ENCODE results near the gene UST.

The UST gene

GRCh38 chr6:148807784-148808183 is 61.0 kb downstream of the UST start:
- Mint-ChIP-seq H3K9me3 (no peaks in the 10 kb centered on the region), H3K4me3 (no peak overlapping the region), H3K4me1 (ENCODE audit: low read depth in 2 of 2) (peaks cover 14 to 25% of the 10 kb centered on the region in 2 donors), H3K27me3 (no peaks in the 10 kb centered on the region), H3K36me3 (ENCODE audit: insufficient read depth) (no peaks in the 10 kb centered on the region), H3K27ac (no peak overlapping the region)
- DNase-seq = no peak
- no peak for ATAC-seq (replicated peaks)

GRCh38 chr6:148808786-148809304 is 62.0 kb downstream of the UST start:
- Mint-ChIP-seq H3K36me3 (ENCODE audit: insufficient read depth) (no peaks in the 10 kb centered on the region), H3K9me3 (no peaks in the 10 kb centered on the region), H3K4me3 (no peak overlapping the region), H3K4me1 (ENCODE audit: low read depth in 2 of 2) (peaks cover 10 to 21% of the 10 kb centered on the region in 2 donors), H3K27ac (peak overlapping the region in 1 of 2 donors; percentile 58), H3K27me3 (no peaks in the 10 kb centered on the region)
- DNase-seq (no peak), ATAC-seq (replicated peaks) (no peak)

DNA sequence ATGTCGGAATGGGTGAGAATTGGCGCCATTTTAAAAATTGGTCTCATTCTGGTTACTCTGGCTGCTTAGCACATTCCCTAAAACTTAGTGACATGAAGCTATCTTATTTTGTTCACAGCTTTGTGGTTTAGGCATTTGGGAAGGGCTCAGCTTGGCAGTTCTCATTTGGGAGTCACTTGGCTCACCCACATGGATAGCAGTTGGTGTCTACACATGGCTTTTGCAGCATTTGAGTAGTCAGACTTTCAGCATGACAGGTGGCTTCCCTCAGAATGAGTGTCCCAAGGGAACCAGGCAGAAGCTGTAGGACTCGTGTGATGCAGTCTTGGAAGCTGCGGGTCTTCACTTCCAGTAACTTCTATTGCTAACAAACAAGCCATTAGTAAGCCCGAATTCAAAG is 64.6 kb downstream of the UST start:
- DNase-seq = no peak
- no peaks in the 10 kb centered on the region for H3K27me3 Mint-ChIP-seq
- peaks cover 8 to 15% of the 10 kb centered on the region in 2 donors for H3K4me1 Mint-ChIP-seq (ENCODE audit: low read depth in 2 of 2)
- no peak for ATAC-seq (replicated peaks)
- H3K4me3 Mint-ChIP-seq = no peak overlapping the region
- no peak overlapping the region for H3K27ac Mint-ChIP-seq
- H3K9me3 Mint-ChIP-seq = peaks cover 0 to 7% of the 10 kb centered on the region in 2 donors
- no peaks in the 10 kb centered on the region for H3K36me3 Mint-ChIP-seq (ENCODE audit: insufficient read depth)

GRCh38 chr6:148814082-148814790 is 67.4 kb downstream of the UST start:
- H3K27me3 Mint-ChIP-seq = no peaks in the 10 kb centered on the region
- ATAC-seq (replicated peaks) = no peak
- H3K9me3 Mint-ChIP-seq = peaks cover 0 to 7% of the 10 kb centered on the region in 2 donors
- peaks cover 6% of the 10 kb centered on the region in 2 donors for H3K4me1 Mint-ChIP-seq (ENCODE audit: low read depth in 2 of 2)
- H3K36me3 Mint-ChIP-seq (ENCODE audit: insufficient read depth) = no peaks in the 10 kb centered on the region
- no peak for DNase-seq
- H3K4me3 Mint-ChIP-seq = no peak overlapping the region
- no peak overlapping the region for H3K27ac Mint-ChIP-seq

GRCh38 chr6:148814869-148815268 is 68.0 kb downstream of the UST start:
- ATAC-seq (replicated peaks) (no peak), DNase-seq (no peak)

GRCh38 chr6:148816117-148816516 is 69.3 kb downstream of the UST start:
- no peaks in the 10 kb centered on the region for H3K27me3 Mint-ChIP-seq
- H3K4me1 Mint-ChIP-seq (ENCODE audit: low read depth in 2 of 2) = peaks cover 3 to 6% of the 10 kb centered on the region in 2 donors
- no peaks in the 10 kb centered on the region for H3K36me3 Mint-ChIP-seq (ENCODE audit: insufficient read depth)
- H3K27ac Mint-ChIP-seq = no peak overlapping the region
- no peak overlapping the region for H3K4me3 Mint-ChIP-seq
- ATAC-seq (replicated peaks) (no peak), DNase-seq (no peak)
- peaks cover 0 to 7% of the 10 kb centered on the region in 2 donors for H3K9me3 Mint-ChIP-seq

More at GRCh38 chr6:148814869-148815268, 68.0 kb downstream of the UST start:
- peaks cover 4 to 6% of the 10 kb centered on the region in 2 donors for H3K4me1 Mint-ChIP-seq (ENCODE audit: low read depth in 2 of 2)
- H3K4me3 Mint-ChIP-seq = no peak overlapping the region
- H3K27ac Mint-ChIP-seq = no peak overlapping the region
- no peaks in the 10 kb centered on the region for H3K36me3 Mint-ChIP-seq (ENCODE audit: insufficient read depth)
- H3K27me3 Mint-ChIP-seq = no peaks in the 10 kb centered on the region
- H3K9me3 Mint-ChIP-seq = peaks cover 0 to 7% of the 10 kb centered on the region in 2 donors

- no peak overlapping the region for H3K4me3 Mint-ChIP-seq
- H3K9me3 Mint-ChIP-seq = peaks cover 0 to 7% of the 10 kb centered on the region in 2 donors
- no peak for DNase-seq
- no peak for ATAC-seq (replicated peaks)
- no peaks in the 10 kb centered on the region for H3K36me3 Mint-ChIP-seq (ENCODE audit: insufficient read depth)
- peak overlapping the region in 1 of 2 donors; percentile 39 for H3K27ac Mint-ChIP-seq
- peaks cover 4 to 6% of the 10 kb centered on the region in 2 donors for H3K4me1 Mint-ChIP-seq (ENCODE audit: low read depth in 2 of 2)
- H3K27me3 Mint-ChIP-seq = no peaks in the 10 kb centered on the region
Observed at GRCh38 chr6:148817689-148818088, 70.9 kb downstream of the UST start.

GRCh38 chr6:148818939-148819575 is 72.2 kb downstream of the UST start:
- Mint-ChIP-seq H3K4me3 (no peak overlapping the region), H3K27me3 (no peaks in the 10 kb centered on the region), H3K27ac (peak overlapping the region in 1 of 2 donors; percentile 35), H3K9me3 (peaks cover 0 to 7% of the 10 kb centered on the region in 2 donors), H3K36me3 (ENCODE audit: insufficient read depth) (no peaks in the 10 kb centered on the region), H3K4me1 (ENCODE audit: low read depth in 2 of 2) (peaks cover 6% of the 10 kb centered on the region in 2 donors)
- no peak for DNase-seq
- no peak for ATAC-seq (replicated peaks)

GRCh38 chr6:148819852-148820251 is 73.0 kb downstream of the UST start:
- Mint-ChIP-seq H3K4me3 (no peak overlapping the region), H3K36me3 (ENCODE audit: insufficient read depth) (no peaks in the 10 kb centered on the region), H3K27ac (no peak overlapping the region), H3K27me3 (no peaks in the 10 kb centered on the region), H3K4me1 (ENCODE audit: low read depth in 2 of 2) (peaks cover 6% of the 10 kb centered on the region in 2 donors), H3K9me3 (peaks cover 0 to 4% of the 10 kb centered on the region in 2 donors)
- no peak for DNase-seq
- ATAC-seq (replicated peaks) = no peak

- H3K4me1 Mint-ChIP-seq (ENCODE audit: low read depth in 2 of 2) = peaks cover 6 to 8% of the 10 kb centered on the region in 2 donors
- no peaks in the 10 kb centered on the region for H3K9me3 Mint-ChIP-seq
- no peak for DNase-seq
- peak overlapping the region in 1 of 2 donors; percentile 39 for H3K27ac Mint-ChIP-seq
- ATAC-seq (replicated peaks) = no peak
- no peaks in the 10 kb centered on the region for H3K27me3 Mint-ChIP-seq
- H3K4me3 Mint-ChIP-seq = no peak overlapping the region
- H3K36me3 Mint-ChIP-seq (ENCODE audit: insufficient read depth) = no peaks in the 10 kb centered on the region
Observed at GRCh38 chr6:148822819-148823218, 76.0 kb downstream of the UST start.

GRCh38 chr6:148824291-148824690 is 77.5 kb downstream of the UST start:
- DNase-seq (no peak), ATAC-seq (replicated peaks) (no peak)
- H3K4me3 Mint-ChIP-seq = no peak overlapping the region
- H3K27me3 Mint-ChIP-seq = no peaks in the 10 kb centered on the region
- no peaks in the 10 kb centered on the region for H3K9me3 Mint-ChIP-seq
- no peak overlapping the region for H3K27ac Mint-ChIP-seq
- no peaks in the 10 kb centered on the region for H3K36me3 Mint-ChIP-seq (ENCODE audit: insufficient read depth)
- H3K4me1 Mint-ChIP-seq (ENCODE audit: low read depth in 2 of 2) = peaks cover 6 to 15% of the 10 kb centered on the region in 2 donors

DNA sequence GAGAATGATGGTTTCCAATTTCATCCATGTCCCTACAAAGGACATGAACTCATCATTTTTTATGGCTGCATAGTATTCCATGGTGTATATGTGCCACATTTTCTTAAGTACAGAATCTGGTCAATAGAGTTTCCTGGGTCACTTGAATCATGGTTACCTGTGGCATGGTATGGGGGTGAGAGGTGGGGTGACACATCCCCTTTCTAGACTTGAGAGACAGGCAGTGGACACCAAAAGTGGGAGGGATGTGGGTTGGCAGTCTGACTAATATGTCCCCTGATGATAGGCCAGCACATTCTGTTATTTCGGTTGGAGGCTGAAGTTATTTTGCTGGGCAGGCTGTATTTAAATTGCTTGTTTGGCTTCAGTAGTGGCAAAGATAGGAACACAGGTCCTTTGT is 78.1 kb downstream of the UST start:
- DNase-seq = no peak
- Mint-ChIP-seq H3K27me3 (no peaks in the 10 kb centered on the region), H3K36me3 (ENCODE audit: insufficient read depth) (no peaks in the 10 kb centered on the region), H3K4me3 (no peak overlapping the region), H3K9me3 (no peaks in the 10 kb centered on the region), H3K4me1 (ENCODE audit: low read depth in 2 of 2) (peaks cover 12 to 22% of the 10 kb centered on the region in 2 donors), H3K27ac (no peak overlapping the region)
- no peak for ATAC-seq (replicated peaks)

- H3K36me3 Mint-ChIP-seq (ENCODE audit: insufficient read depth) = no peaks in the 10 kb centered on the region
- H3K27ac Mint-ChIP-seq = peak overlapping the region; percentile 28 to 58
- peaks cover 17 to 27% of the 10 kb centered on the region in 2 donors for H3K4me1 Mint-ChIP-seq (ENCODE audit: low read depth in 2 of 2)
- ATAC-seq (replicated peaks) (no peak), DNase-seq (no peak)
- no peak overlapping the region for H3K4me3 Mint-ChIP-seq
- H3K27me3 Mint-ChIP-seq = no peaks in the 10 kb centered on the region
- no peaks in the 10 kb centered on the region for H3K9me3 Mint-ChIP-seq
Observed at GRCh38 chr6:148825492-148825891, 78.7 kb downstream of the UST start.

Measured in effector memory CD8-positive, alpha-beta T cell (primary cell).